HepG2 (cell line): Measurements from ENCODE around the gene JMJD6.
A peak's percentile ranks its signal among the peaks of the same experiment; 100 is the strongest.

Experiments used
- CEBPB ChIP-seq: IDR thresholded peaks from 2 replicates; pipeline ENCODE4 v1.6.1; 2011; ENCODE audit warnings: low read depth, low read length, improper control_type of control experiment, borderline replicate concordance
- CREB1 ChIP-seq, 2 experiments: fragments of 450-650 bp in 1 of 2; IDR thresholded peaks; 2 replicates each; pipeline ENCODE4 v1.6.1; 2016 to 2017; ENCODE audit warnings: control low read depth in 1 of 2, mild to moderate bottlenecking in 1 of 2, missing compliant biosample characterization in 1 of 2, missing genetic modification characterization in 1 of 2
- ISX ChIP-seq: sonication (generic); formaldehyde crosslinking; conservative IDR thresholded peaks from 2 replicates; pipeline ENCODE4 v1.5.0; 2020; ENCODE audit warnings: missing genetic modification reagents
- POLR2A ChIP-seq, 2 experiments: IDR thresholded peaks; 2 replicates each; pipeline ENCODE4 v1.6.1; 2011; ENCODE audit warnings: low read depth in 2 of 2, low read length in 2 of 2, mild to moderate bottlenecking in 1 of 2, moderate library complexity in 1 of 2; ENCODE audit not compliant: insufficient read depth in 1 of 2
- ZFP36 ChIP-seq: fragments of 150-350 bp; IDR thresholded peaks from 2 replicates; pipeline ENCODE4 v1.6.1; 2018; ENCODE audit warnings: borderline replicate concordance, low read length, low read depth; ENCODE audit not compliant: partially characterized antibody
- ZNF263 ChIP-seq: sonication (generic); formaldehyde crosslinking; IDR thresholded peaks from 2 replicates; pipeline ENCODE4 v1.4.0; 2020; ENCODE audit warnings: missing genetic modification reagents
- ZNF678 ChIP-seq: sonication (generic); formaldehyde crosslinking; IDR thresholded peaks from 2 replicates; pipeline ENCODE4 v1.4.0; 2020; ENCODE audit warnings: mild to moderate bottlenecking, missing genetic modification reagents
- ZNF792 ChIP-seq: IDR thresholded peaks from 2 replicates; pipeline ENCODE4 v1.6.1; 2016
- TF ChIP-seq, protein P1 (sequence below): sonication (generic); formaldehyde crosslinking; IDR thresholded peaks from 2 replicates; pipeline ENCODE4 v1.5.0; 2020; ENCODE audit warnings: mild to moderate bottlenecking, missing genetic modification reagents, moderate library complexity
- TF ChIP-seq, protein P2 (sequence below): sonication (generic); formaldehyde crosslinking; IDR thresholded peaks from 2 replicates; pipeline ENCODE4 v1.5.0; 2020; ENCODE audit warnings: missing genetic modification reagents, mild to moderate bottlenecking, borderline replicate concordance
- TF ChIP-seq, protein P3 (sequence below): sonication (generic); formaldehyde crosslinking; conservative IDR thresholded peaks from 2 replicates; pipeline ENCODE4 v1.4.0; 2020; ENCODE audit warnings: missing genetic modification reagents

DNA sequence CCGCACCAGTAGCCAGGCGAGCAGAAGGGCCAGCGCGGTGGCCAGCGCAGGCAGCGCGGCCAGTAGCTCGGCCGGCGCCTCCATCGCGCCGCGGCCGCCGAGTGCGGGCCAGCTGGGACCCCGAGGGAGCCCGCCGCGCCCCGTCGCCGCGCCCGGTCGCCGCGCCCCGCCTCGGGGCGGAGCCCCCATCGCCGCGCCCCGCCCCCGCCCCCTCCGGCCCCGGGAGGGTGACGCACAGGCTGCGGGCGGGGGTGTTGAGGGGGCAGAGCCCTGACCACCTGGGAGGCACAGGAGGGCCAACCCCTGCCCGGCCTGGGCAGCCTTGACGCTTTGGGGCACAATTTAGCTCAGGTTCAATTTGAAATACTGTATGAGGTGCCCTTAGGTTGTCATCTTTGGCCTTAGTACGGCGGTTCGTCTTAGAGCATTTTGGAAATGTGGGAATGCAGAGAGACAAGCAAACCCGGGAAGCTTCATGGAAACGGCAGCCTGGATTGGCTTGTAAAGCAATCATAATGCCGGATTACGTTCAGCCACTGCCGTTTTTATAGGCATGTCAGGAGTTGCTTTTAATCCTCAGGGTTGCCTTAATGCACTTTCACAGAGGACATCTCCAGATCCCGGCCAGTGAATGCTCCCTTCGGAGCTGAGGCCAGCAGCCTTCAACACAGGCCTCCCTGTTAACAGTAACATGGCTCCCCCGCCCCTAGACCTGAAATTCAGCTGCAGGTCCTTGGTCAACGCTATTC, 15.4 kb downstream of the JMJD6 start, which contains the start of gene MXRA7:
- TF ChIP-seq, protein P1, sequence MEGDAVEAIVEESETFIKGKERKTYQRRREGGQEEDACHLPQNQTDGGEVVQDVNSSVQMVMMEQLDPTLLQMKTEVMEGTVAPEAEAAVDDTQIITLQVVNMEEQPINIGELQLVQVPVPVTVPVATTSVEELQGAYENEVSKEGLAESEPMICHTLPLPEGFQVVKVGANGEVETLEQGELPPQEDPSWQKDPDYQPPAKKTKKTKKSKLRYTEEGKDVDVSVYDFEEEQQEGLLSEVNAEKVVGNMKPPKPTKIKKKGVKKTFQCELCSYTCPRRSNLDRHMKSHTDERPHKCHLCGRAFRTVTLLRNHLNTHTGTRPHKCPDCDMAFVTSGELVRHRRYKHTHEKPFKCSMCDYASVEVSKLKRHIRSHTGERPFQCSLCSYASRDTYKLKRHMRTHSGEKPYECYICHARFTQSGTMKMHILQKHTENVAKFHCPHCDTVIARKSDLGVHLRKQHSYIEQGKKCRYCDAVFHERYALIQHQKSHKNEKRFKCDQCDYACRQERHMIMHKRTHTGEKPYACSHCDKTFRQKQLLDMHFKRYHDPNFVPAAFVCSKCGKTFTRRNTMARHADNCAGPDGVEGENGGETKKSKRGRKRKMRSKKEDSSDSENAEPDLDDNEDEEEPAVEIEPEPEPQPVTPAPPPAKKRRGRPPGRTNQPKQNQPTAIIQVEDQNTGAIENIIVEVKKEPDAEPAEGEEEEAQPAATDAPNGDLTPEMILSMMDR (CRISPR knock-in tag), result no peak
- peak in 1 of 2 experiments; percentile 48; a peak in 1 of 4 replicates for TF ChIP-seq POLR2A (IDR thresholded peaks at IDR 0.05; ENCODE audit: insufficient read depth in 1 of 2, low read depth in 2 of 2, low read length in 2 of 2)
- no peak for TF ChIP-seq ZNF678 (CRISPR knock-in tag)
- no peak for TF ChIP-seq CEBPB
- TF ChIP-seq, protein P2, sequence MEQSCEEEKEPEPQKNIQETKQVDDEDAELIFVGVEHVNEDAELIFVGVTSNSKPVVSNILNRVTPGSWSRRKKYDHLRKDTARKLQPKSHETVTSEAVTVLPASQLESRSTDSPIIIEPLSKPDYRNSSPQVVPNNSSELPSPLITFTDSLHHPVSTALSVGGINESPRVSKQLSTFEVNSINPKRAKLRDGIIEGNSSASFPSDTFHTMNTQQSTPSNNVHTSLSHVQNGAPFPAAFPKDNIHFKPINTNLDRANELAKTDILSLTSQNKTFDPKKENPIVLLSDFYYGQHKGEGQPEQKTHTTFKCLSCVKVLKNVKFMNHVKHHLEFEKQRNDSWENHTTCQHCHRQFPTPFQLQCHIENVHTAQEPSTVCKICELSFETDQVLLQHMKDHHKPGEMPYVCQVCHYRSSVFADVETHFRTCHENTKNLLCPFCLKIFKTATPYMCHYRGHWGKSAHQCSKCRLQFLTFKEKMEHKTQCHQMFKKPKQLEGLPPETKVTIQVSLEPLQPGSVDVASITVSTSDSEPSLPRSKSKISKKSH (CRISPR knock-in tag), result no peak
- no peak for TF ChIP-seq ISX
- TF ChIP-seq, protein P3, sequence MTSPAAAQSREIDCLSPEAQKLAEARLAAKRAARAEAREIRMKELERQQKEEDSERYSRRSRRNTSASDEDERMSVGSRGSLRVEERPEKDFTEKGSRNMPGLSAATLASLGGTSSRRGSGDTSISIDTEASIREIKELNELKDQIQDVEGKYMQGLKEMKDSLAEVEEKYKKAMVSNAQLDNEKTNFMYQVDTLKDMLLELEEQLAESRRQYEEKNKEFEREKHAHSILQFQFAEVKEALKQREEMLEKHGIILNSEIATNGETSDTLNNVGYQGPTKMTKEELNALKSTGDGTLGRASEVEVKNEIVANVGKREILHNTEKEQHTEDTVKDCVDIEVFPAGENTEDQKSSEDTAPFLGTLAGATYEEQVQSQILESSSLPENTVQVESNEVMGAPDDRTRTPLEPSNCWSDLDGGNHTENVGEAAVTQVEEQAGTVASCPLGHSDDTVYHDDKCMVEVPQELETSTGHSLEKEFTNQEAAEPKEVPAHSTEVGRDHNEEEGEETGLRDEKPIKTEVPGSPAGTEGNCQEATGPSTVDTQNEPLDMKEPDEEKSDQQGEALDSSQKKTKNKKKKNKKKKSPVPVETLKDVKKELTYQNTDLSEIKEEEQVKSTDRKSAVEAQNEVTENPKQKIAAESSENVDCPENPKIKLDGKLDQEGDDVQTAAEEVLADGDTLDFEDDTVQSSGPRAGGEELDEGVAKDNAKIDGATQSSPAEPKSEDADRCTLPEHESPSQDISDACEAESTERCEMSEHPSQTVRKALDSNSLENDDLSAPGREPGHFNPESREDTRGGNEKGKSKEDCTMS (CRISPR knock-in tag), result no peak
- TF ChIP-seq ZNF792 (CRISPR knock-in tag), result 0 out of 2 replicates have a peak, but pooled peaks have one; percentile 38
- TF ChIP-seq ZNF263 (CRISPR knock-in tag), result no peak
- TF ChIP-seq CREB1 (IDR thresholded peaks at IDR 0.05), result no peak
- no peak for TF ChIP-seq CREB1 (CRISPR knock-in tag; IDR thresholded peaks at IDR 0.05)
- TF ChIP-seq ZFP36, result no peak
